ENCODE measurements around the gene ELMO2. TPM values are rescaled to one million over a fixed set of nuclear protein-coding genes. Genes with fewer than 3 reads are reported as not detected.

ELMO2 gene
- 19.3 to 22.8 TPM (median 19.9 TPM) in 5 replicates for total RNA-seq (2022; extraction: Qiagen RNA extraction; ENCODE audit: low read depth)

GRCh38 chr20:46406200-46406985 is at the start of gene ELMO2:
Gene ELMO2, minus strand, starts transcription at chr20:46406615. Its CDS starts 12,133 bp downstream, at chr20:46394482.

Other genes starting within 250 kb of the ELMO2 start
- 0.07 to 0.09 TPM in 2 of 5 replicates, not detected in the others for gene CDH22, start 98.1 kb downstream of the ELMO2 start, total RNA-seq (2022; extraction: Qiagen RNA extraction; ENCODE audit: low read depth)
- not detected in 5 replicates for gene ZNF334, start 106.9 kb upstream of the ELMO2 start, total RNA-seq (2022; extraction: Qiagen RNA extraction; ENCODE audit: low read depth)
- not detected in 5 replicates for gene OCSTAMP, start 144.0 kb upstream of the ELMO2 start, total RNA-seq (2022; extraction: Qiagen RNA extraction; ENCODE audit: low read depth)
- gene SLC13A3, start 244.8 kb upstream of the ELMO2 start, total RNA-seq (2022; extraction: Qiagen RNA extraction; ENCODE audit: low read depth): 0.21 TPM in 1 of 5 replicates, not detected in the others